Activated T-cell treated with anti-CD3 and anti-CD28 coated beads, Interleukin-2, amount 50 U/mL, for 72 hours (primary cell): ENCODE results near the gene ZSWIM6. TPM values are rescaled to one million over a fixed set of nuclear protein-coding genes. Genes with fewer than 3 reads are reported as not detected.

Source experiments
- ATAC-seq, 2 donors: fragments of 150-1000 bp; cut with Tn5 transposase; replicated peaks in 1 of 2; 2 replicates each; pipeline ENCODE4 v1.10.0; 2021; ENCODE audit warnings: moderate library complexity in 2 of 2, mild to moderate bottlenecking in 1 of 2
- DNase-seq, 2 donors: peaks; one replicate each; pipeline ENCODE4 v3.0.0; 2021 to 2022; ENCODE audit warnings: mixed read lengths in 1 of 2
- H3K27ac Mint-ChIP-seq: one replicate; pipeline ENCODE4 v1.8.0; 2022; ENCODE audit warnings: mild to moderate bottlenecking, moderate library complexity, mixed read lengths
- H3K27me3 Mint-ChIP-seq: one replicate; pipeline ENCODE4 v1.8.0; 2022; ENCODE audit warnings: low read depth, mixed read lengths
- H3K36me3 Mint-ChIP-seq, 2 donors: one replicate each; pipeline ENCODE4 v1.8.0; 2022; ENCODE audit warnings: mixed read lengths in 2 of 2, mild to moderate bottlenecking in 1 of 2; ENCODE audit not compliant: insufficient read depth in 2 of 2
- H3K4me1 Mint-ChIP-seq: one replicate; pipeline ENCODE4 v1.8.0; 2022; ENCODE audit warnings: low read depth, mixed read lengths
- H3K4me3 Mint-ChIP-seq, 2 donors: one replicate each; pipeline ENCODE4 v1.8.0; 2022; ENCODE audit warnings: mild to moderate bottlenecking in 2 of 2, mixed read lengths in 2 of 2, moderate library complexity in 2 of 2
- H3K9me3 Mint-ChIP-seq, 2 donors: one replicate each; pipeline ENCODE4 v1.8.0; 2022; ENCODE audit warnings: mixed read lengths in 2 of 2
- total RNA-seq, 2 donors: library from RNA; stranded (reverse); gene quantifications; one replicate each; pipeline ENCODE4 v1.2.3, GENCODE V29; 2022

ZSWIM6 gene
- total RNA-seq, 2 donors from 2014 or later: 6.9 to 8.6 TPM

DNA sequence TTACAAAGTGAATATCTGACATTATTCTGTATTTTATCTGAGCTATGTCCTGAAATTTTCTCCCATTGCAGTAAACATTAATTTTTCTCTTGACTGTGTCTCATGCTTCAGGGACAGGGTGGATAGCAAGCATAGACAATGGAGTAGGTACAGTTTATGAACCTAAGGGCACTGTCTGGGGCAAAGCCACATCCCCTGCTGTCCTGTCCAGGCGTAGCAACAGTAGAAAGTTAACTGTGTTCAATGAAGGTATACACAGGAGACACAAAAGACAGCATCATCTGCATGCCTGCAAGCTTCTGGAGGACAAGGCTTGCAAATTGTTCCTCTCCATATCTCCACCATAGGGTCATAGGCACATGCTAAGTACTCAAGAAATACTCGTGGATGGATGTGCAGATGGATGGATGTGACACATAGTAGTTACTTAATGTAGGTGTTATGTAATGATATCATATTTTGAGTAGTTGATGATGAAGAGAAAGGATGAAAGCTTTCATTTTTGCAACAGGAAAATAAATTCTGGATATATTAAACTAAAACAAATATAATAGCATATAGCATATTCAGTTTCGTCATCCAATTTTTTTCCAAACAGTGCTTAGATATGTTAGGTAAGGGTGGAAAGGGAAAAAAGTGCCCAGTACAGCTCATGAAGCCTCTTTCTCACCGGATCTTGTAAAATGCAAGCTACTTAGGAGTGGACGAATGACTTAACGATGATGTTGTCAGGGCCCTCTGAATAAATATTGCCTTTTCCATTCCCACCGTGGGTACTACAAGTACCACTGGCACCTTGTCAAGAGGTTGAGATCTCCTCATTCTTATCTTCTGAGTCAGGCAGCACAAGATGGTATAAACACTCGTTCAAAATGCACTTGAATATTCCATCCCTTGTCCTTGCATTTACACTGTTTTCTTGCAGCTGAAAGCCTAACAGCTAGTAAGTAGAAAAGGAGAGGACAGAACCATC lies 19.9 kb upstream of the ZSWIM6 start:
- no peak for ATAC-seq
- Mint-ChIP-seq H3K36me3 (no peaks in the 10 kb centered on the region), H3K9me3 (no peaks in the 10 kb centered on the region), H3K27me3 (peaks cover 37% of the 10 kb centered on the region), H3K27ac (no peak overlapping the region), H3K4me3 (no peak overlapping the region), H3K4me1 (peaks cover 21% of the 10 kb centered on the region)
- no peak for DNase-seq

DNA sequence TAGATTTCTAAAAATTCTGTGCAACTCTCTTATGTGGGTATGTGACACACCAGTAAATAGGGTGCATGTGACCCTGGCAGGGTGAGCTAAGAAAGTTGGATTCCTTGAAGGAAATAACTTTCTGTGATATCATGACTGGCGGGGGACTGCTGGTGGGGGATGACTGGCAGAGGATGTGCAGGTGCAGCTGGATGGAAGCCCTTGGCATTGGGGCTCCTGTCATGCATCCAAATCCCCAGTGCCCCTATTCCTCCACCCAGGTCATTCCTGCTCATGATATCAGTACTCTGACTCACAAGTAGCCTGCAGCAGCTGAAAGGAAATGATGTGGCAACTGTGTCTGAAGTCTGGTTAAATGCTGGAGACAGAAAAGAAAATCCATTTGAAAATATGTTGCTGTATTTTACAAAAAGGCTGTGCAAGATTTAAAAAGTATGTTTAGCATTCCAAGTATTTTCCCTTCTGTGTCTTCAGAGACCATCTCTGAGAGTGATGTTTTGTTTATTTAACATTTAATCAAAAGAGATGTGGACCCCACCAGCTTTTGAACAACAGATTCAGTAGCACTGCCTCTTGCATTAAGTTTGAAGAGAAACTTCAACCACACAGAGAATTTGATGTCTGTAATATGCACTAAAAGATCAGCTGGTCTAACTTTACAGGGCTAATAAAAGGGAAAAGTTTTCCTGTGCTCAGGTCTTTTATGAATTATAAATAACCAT lies 17.9 kb upstream of the ZSWIM6 start:
- no peaks in the 10 kb centered on the region for H3K36me3 Mint-ChIP-seq
- DNase-seq (no peak), ATAC-seq (peak; percentile 59 to 78)
- H3K4me3 Mint-ChIP-seq: no peak overlapping the region
- H3K27ac Mint-ChIP-seq: no peak overlapping the region
- peaks cover 9% of the 10 kb centered on the region for H3K4me1 Mint-ChIP-seq
- no peaks in the 10 kb centered on the region for H3K9me3 Mint-ChIP-seq
- peaks cover 29% of the 10 kb centered on the region for H3K27me3 Mint-ChIP-seq

DNA sequence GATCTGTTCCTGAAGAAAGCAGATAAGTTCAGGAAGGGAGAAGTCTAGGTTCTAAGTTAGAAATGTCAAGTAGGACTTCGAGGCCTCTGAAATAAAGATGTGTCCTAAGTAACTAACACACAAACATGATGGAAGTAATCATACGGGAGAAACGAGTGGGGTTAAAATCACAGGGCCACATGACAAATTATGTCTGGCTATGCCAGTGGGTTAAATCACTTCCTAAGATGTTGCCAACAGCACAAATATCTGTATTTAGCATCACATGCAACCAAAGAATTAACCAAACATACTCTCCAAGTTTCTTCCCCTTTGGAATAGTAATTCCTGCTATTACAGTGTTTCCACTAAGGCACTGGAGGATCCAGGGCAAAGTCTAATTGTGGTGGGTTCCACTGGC lies 13.7 kb upstream of the ZSWIM6 start:
- Mint-ChIP-seq H3K36me3 (no peaks in the 10 kb centered on the region), H3K9me3 (no peaks in the 10 kb centered on the region), H3K4me3 (no peak overlapping the region), H3K4me1 (peaks cover 17% of the 10 kb centered on the region), H3K27ac (no peak overlapping the region), H3K27me3 (peaks cover 20% of the 10 kb centered on the region)
- no peak for ATAC-seq
- no peak for DNase-seq

DNA sequence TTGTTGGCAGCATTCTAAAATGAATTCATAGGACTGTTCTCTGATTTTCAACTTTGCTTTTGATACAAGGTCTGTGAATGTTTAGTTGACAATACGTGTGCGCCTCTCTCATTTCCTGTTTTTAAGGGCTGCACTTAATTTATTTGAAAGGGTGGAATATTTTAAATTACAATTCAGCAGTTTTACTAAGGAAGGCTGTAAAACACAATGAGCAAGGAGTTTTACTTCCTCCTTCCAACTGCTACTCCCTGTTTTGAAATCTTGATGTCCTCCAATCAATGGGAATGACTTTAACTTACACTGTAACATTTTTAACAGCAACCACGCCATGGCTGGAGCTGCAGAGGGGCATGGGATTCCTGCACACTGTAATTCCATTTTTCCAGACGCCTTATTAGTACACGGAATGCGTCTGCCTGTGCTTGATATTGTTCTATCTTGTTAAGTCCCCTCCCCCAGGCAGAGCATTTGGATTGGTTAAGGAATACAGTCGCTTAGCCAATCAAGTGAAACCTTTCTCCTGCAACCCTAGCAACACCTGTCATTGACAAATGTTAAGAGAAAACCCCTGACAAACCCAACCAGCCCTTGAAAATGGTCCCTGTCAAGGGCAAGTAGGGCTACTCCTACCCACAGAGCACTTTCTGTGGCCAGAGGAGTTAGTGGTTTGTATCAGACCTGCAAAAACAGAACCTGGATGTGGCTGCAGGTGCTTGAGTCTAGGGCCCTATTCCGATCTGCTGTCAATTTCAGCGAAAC lies 12.5 kb upstream of the ZSWIM6 start:
- H3K4me3 Mint-ChIP-seq: peak overlapping the region; percentile 14 to 30
- H3K4me1 Mint-ChIP-seq: peaks cover 15% of the 10 kb centered on the region
- no peaks in the 10 kb centered on the region for H3K9me3 Mint-ChIP-seq
- no peak overlapping the region for H3K27ac Mint-ChIP-seq
- peak in 1 of 2 donors; percentile 49 for DNase-seq
- peak; percentile 83 to 91 for ATAC-seq
- H3K36me3 Mint-ChIP-seq: no peaks in the 10 kb centered on the region
- H3K27me3 Mint-ChIP-seq: peaks cover 28% of the 10 kb centered on the region

DNA sequence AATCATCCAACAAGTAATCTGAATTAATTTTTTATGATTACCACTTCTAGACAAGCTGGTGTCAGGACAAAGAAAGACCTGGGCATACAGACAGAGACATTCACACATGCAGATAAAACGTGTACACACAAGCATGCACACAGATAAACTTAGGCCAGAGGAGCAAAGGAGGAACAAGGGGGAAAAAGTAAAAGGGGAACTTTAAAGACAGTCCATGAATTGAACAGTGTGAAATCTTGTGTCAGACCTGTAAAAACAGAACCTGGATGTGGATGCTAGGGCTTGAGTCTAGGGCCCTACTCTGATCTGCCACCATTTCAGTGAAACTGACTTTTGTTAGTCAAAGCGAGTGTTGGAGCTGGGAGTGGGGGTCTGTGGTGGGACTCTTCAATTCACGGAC lies 11.2 kb upstream of the ZSWIM6 start:
- ATAC-seq (no peak), DNase-seq (no peak)
- Mint-ChIP-seq H3K4me1 (peaks cover 15% of the 10 kb centered on the region), H3K27me3 (peaks cover 17% of the 10 kb centered on the region), H3K27ac (no peak overlapping the region), H3K9me3 (no peaks in the 10 kb centered on the region), H3K36me3 (no peaks in the 10 kb centered on the region), H3K4me3 (no peak overlapping the region)

DNA sequence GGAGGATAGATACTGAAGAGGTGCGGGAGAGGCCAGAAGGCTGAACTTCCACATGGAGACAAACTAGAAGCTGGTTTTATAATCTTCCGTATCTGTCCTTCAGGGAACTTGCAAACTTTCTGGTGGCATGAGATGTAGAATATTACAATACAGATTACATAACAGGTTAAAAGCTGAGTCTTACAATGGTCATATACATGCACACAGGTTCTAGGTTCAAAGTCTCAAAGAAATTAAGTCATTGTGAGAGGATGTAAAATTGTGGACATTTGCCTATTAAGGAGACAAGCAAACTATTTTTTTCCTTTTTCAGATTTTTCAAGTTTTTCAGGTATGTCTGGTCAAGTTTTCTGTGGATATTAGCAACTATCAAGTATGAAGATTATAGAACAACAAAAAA lies 10.4 kb upstream of the ZSWIM6 start:
- Mint-ChIP-seq H3K27me3 (peaks cover 20% of the 10 kb centered on the region), H3K4me1 (peaks cover 15% of the 10 kb centered on the region), H3K4me3 (no peak overlapping the region), H3K27ac (no peak overlapping the region), H3K9me3 (no peaks in the 10 kb centered on the region), H3K36me3 (no peaks in the 10 kb centered on the region)
- DNase-seq: no peak
- ATAC-seq: no peak

DNA sequence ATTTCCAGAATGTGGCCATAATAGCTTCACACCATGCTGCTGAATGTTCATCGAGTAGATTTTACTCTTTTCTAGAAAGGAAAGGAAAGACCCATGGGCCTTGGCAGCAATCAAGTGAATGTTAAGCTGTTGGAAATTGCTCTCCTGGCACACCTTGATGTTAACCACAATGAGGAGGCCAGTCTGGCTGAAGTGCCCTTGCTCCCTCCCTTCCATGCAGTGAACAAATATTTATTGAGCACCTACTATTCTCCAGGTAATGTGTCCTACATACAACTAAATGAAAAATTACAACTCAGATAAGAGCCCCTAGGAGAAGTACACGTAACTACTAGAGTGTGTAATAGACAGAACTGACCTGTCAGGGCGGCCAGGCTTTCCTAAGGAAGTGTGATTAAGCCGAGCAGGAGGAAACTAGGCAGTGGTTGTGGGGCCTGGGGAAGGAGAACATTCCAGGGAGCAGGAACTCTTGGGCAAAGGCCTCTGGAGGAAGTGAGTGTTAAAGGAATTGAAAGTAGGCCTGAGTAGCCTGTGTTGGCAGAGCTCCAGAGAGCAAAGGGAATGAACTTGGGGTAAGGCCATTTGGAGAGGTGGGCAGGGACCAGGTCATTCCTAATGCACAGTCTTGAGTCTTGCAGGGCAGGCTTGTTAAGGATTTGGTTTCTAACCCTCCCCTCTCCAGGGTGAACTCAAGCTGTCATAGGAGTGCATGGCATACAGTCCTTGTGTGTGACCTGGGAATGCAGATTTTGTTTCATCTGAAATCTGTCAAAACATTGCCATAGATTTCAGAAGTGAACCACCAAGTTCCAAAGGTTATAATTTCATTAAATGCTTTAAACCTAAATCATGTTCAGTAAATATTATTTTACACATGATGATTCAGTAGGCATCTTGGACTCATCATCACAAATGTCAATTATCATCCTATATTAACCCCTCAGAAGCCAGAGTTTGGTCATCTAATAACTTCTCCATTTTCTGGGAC lies 9.0 kb upstream of the ZSWIM6 start:
- no peak for ATAC-seq
- Mint-ChIP-seq H3K27ac (no peak overlapping the region), H3K4me3 (no peak overlapping the region), H3K9me3 (no peaks in the 10 kb centered on the region), H3K36me3 (no peaks in the 10 kb centered on the region), H3K27me3 (peaks cover 27% of the 10 kb centered on the region), H3K4me1 (peaks cover 23% of the 10 kb centered on the region)
- no peak for DNase-seq

DNA sequence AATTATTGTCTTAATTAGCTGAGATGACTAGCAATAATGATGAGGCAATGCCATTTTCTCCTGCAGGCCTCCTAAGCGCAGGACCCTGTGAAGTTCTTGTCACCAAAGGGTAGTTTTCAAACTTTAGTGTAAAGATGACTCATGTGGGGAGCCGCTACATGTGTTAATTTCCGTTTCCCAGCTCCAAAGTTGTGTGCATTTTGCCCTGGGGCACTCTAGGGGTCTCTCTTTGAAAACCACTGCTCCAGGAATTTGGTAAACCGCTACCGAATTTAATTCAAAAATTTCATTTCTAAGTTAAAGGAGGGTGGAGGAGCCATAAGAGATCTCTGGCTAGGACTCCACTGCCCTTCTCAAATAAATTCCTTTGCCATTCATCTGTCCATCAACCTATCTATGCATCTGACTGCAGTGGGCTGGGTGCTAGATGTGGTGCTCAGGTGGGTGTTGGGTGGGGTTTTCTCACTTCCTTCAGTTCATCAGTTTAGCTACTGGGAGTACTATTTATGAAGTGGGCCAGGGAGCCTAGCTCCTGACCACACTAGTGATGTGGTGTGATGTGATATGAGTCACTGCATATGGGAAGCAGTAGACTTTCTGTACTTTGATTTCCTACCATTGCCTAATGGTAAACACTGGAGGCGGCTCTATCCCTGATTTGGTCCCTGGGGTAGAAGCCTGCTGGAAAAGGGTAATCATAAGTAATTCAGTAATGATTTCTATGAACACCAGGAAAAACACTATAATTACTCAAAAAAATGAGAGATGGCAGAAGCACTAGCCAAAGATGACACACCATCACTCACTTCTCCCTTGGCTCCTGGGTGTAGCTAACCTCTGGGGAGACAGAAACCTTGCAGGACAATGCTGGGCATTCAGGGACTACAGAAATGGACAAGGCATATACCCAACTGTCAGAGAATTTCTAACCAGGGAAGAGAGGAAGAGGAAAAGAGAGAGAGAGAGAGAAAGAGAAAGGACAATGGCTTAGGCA lies 4.0 kb upstream of the ZSWIM6 start:
- H3K27ac Mint-ChIP-seq: peak overlapping the region; percentile 56
- peaks cover 38% of the 10 kb centered on the region for H3K27me3 Mint-ChIP-seq
- no peaks in the 10 kb centered on the region for H3K9me3 Mint-ChIP-seq
- DNase-seq (peak in 1 of 2 donors; percentile 39), ATAC-seq (peak in 1 of 2 donors; percentile 8)
- peaks cover 39% of the 10 kb centered on the region for H3K4me1 Mint-ChIP-seq
- H3K4me3 Mint-ChIP-seq: peak overlapping the region in 1 of 2 donors; percentile 93
- peaks cover 2 to 3% of the 10 kb centered on the region in 2 donors for H3K36me3 Mint-ChIP-seq

DNA sequence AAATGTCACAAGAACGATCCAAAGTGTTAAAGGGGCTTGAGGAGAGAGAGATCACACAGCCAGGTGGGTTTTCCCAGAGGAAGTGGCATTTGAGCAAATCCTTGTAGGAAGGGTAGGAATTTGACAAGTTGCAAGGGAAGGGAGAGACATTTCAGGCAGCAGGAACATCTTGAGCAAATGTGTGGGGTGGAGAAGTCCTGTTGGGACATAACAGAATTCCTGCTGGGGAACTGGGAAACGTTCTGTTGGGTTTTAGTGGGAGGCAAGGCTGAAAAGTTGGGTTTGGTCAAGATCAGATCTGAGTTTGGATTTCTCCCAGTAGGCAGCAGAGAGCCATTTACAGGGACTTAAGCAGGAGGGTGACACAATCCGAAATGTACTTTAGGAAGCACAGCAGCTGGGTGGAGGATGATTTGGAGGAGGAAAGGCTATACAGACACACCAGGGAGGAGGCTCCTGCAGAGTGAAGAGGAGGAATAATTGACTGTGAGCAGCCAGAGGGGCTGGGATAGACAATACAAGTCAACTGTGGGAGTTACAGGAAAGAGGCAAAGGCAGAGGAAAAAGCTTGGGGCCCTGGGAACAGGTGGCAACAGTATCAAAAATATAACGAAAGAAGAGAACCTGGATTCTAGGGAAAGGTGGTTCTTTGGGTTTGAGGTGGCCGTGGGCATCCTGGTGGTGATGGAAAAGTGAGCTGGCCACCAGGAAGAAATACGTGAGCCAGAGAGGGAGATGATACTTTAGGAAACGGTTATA lies 3.1 kb upstream of the ZSWIM6 start:
- no peak overlapping the region for H3K27ac Mint-ChIP-seq
- H3K9me3 Mint-ChIP-seq: no peaks in the 10 kb centered on the region
- no peak for DNase-seq
- H3K4me3 Mint-ChIP-seq: peak overlapping the region; percentile 87 to 93
- H3K4me1 Mint-ChIP-seq: peaks cover 39% of the 10 kb centered on the region
- peaks cover 2 to 4% of the 10 kb centered on the region in 2 donors for H3K36me3 Mint-ChIP-seq
- ATAC-seq: no peak
- peaks cover 33% of the 10 kb centered on the region for H3K27me3 Mint-ChIP-seq

DNA sequence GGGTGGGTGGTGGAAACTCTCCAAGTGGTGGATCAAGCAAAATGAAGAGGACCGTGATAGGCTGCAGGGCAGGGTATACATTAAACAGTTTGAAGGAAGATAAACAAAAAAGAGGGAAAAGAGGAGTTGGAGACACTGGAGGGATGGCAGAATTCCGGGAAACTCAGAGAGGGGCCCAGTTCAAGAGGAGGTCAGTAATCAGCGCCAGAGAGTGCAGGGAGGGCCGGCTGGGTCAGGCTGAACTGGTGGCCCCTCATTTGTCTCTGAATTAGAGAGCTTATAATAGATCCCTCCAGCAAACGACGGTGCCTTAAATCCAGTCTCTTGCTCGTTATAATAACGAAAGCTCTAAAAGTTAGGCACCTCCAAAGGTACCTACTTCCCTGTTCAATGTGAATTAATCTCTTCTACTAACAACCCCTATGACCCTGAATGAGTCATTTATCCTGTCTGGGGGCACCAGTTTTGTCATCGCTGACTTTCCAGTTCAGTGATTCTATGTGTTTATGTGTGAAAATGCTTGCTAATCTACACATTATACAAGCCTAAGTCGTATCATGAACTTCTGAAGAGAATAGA lies 2.4 kb upstream of the ZSWIM6 start:
- peak overlapping the region; percentile 64 for H3K27ac Mint-ChIP-seq

More for the DNA sequence above, 2.4 kb upstream of the ZSWIM6 start:
- Mint-ChIP-seq H3K9me3 (no peaks in the 10 kb centered on the region), H3K36me3 (peaks cover 5 to 7% of the 10 kb centered on the region in 2 donors), H3K27me3 (peaks cover 38% of the 10 kb centered on the region), H3K4me1 (peaks cover 43% of the 10 kb centered on the region), H3K4me3 (peak overlapping the region; percentile 87 to 93)
- peak; percentile 10 to 19 for ATAC-seq
- peak in 1 of 2 donors; percentile 52 for DNase-seq
